ENCODE data around the gene CNN1. TPM values are rescaled to one million over a fixed set of nuclear protein-coding genes. Genes with fewer than 3 reads are reported as not detected.

Gene CNN1
- total RNA-seq, 1 experiment from 2014 or later = 0.44 TPM

DNA sequence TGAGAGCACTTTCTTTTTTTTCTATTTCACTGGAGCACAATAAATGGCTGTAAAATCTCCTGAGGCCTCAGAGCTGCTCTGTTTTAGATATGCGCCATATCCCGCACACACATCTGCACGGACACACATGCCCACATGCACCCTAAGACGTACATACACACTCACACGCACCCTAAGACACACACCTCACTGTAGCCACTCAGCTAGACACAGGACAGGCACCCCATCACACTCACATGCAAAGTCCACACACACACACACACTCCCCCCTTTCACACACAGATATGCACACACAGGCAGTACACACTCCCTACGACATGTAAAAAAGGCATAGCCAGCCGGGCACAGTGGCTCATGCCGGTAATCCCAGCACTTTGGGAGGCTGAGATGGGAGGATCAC is 11.6 kb downstream of the CNN1 start:
- DNase-seq = no peak
- no peaks in the 10 kb centered on the region for H3K9me2 ChIP-seq (ENCODE audit: insufficient read depth)
- ChIA-PET POLR2A (ENCODE audit: unreplicated experiment) (no interaction called here), CTCF (no interaction called here)
- peaks cover 5% of the 10 kb centered on the region; the same call in 1 of the 2 replicates for H3K79me2 ChIP-seq (ENCODE audit: low read depth)
- 0 out of 2 replicates have a peak, but pooled peaks cover 11% of the 10 kb centered on the region for H3K36me3 ChIP-seq (ENCODE audit: low read depth)
- peaks cover 5% of the 10 kb centered on the region; the same call in 1 of the 2 replicates for H3F3A ChIP-seq (ENCODE audit: insufficient read depth, low read depth)
- no peaks in the 10 kb centered on the region for H3K27me3 ChIP-seq (ENCODE audit: insufficient read depth, low read depth)
- TF ChIP-seq, protein P1, sequence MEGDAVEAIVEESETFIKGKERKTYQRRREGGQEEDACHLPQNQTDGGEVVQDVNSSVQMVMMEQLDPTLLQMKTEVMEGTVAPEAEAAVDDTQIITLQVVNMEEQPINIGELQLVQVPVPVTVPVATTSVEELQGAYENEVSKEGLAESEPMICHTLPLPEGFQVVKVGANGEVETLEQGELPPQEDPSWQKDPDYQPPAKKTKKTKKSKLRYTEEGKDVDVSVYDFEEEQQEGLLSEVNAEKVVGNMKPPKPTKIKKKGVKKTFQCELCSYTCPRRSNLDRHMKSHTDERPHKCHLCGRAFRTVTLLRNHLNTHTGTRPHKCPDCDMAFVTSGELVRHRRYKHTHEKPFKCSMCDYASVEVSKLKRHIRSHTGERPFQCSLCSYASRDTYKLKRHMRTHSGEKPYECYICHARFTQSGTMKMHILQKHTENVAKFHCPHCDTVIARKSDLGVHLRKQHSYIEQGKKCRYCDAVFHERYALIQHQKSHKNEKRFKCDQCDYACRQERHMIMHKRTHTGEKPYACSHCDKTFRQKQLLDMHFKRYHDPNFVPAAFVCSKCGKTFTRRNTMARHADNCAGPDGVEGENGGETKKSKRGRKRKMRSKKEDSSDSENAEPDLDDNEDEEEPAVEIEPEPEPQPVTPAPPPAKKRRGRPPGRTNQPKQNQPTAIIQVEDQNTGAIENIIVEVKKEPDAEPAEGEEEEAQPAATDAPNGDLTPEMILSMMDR (conservative IDR thresholded peaks at IDR 0.05) = no peak
- no peak for TF ChIP-seq EZH2 (IDR thresholded peaks at IDR 0.05; ENCODE audit: low read depth)
- H3K27ac ChIP-seq = no peak overlapping the region
- no peak overlapping the region for H3K4me2 ChIP-seq
- H4K20me1 ChIP-seq (ENCODE audit: insufficient read depth) = peaks cover under 1% of the 10 kb centered on the region
- H2AFZ ChIP-seq = no peak overlapping the region
- intact Hi-C loops (cut with micrococcal nuclease; ENCODE audit: unreplicated experiment) = no loop called here
- no peak overlapping the region for H3K4me3 ChIP-seq
- no peaks in the 10 kb centered on the region for H3K9me3 ChIP-seq (ENCODE audit: insufficient read depth, low read depth)
- BruUV-seq (replicated peaks) = no TSS peak
- no peaks in the 10 kb centered on the region for H3K4me1 ChIP-seq (replicated peaks; ENCODE audit: insufficient read depth)

DNA sequence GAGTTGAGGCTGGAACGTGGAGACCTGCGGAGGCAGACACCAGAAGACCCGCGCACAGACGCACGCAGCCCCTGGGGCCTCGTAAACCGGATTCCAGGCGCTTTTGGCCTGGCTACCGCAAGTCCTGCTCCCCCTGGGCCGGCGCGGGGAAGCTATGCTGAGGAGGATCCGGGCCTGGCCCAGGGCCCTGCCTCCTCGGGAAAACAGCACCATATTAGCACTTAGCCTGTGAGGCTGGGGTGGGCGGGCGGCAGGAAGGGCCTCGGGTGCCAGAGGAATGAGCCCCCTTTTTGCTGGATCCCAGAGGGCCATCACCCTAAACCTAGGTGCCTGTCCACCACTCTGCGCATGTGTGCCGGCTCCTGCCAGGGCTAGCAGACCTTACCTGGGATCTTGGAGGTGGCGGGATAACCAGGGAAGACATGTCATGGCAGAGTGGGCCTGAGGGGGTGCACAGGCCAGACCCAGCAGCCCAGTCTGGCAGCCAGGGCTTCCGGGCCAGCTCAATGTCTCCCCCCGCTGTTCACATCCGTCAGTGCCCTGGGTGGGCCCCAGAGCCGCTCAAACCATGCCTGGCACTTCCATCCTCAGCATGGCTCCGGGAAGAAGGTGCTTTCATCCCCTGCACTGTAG is 13.1 kb downstream of the CNN1 start:
- ChIA-PET POLR2A (ENCODE audit: unreplicated experiment) (no interaction called here), CTCF (interaction anchor here (0.5 kb wide), 1 partner anchor 258 kb away, joined by 24 read pairs; no protein-coding TSS in a partner anchor)
- no TSS peak for BruUV-seq (replicated peaks)
- H3K27ac ChIP-seq = no peak overlapping the region
- H3F3A ChIP-seq (ENCODE audit: insufficient read depth, low read depth) = peaks cover 2% of the 10 kb centered on the region; the same call in 1 of the 2 replicates
- 0 out of 2 replicates have a peak, but pooled peaks cover 11% of the 10 kb centered on the region for H3K36me3 ChIP-seq (ENCODE audit: low read depth)
- no peaks in the 10 kb centered on the region for H3K27me3 ChIP-seq (ENCODE audit: insufficient read depth, low read depth)
- no peaks in the 10 kb centered on the region for H3K4me1 ChIP-seq (replicated peaks; ENCODE audit: insufficient read depth)
- peaks cover 20% of the 10 kb centered on the region for H3K79me2 ChIP-seq (ENCODE audit: low read depth)
- H2AFZ ChIP-seq = no peak overlapping the region
- intact Hi-C loops (cut with micrococcal nuclease; ENCODE audit: unreplicated experiment) = no loop called here
- H3K4me3 ChIP-seq = no peak overlapping the region
- no peak overlapping the region for H3K4me2 ChIP-seq
- TF ChIP-seq, protein P1 (conservative IDR thresholded peaks at IDR 0.05) = no peak; the same call in 1 of the 2 replicates
- TF ChIP-seq EZH2 (IDR thresholded peaks at IDR 0.05; ENCODE audit: low read depth) = no peak
- H3K9me3 ChIP-seq (ENCODE audit: insufficient read depth, low read depth) = no peaks in the 10 kb centered on the region
- H3K9me2 ChIP-seq (ENCODE audit: insufficient read depth) = no peaks in the 10 kb centered on the region
- DNase-seq = no peak
- H4K20me1 ChIP-seq (ENCODE audit: insufficient read depth) = peaks cover 13% of the 10 kb centered on the region

DNA sequence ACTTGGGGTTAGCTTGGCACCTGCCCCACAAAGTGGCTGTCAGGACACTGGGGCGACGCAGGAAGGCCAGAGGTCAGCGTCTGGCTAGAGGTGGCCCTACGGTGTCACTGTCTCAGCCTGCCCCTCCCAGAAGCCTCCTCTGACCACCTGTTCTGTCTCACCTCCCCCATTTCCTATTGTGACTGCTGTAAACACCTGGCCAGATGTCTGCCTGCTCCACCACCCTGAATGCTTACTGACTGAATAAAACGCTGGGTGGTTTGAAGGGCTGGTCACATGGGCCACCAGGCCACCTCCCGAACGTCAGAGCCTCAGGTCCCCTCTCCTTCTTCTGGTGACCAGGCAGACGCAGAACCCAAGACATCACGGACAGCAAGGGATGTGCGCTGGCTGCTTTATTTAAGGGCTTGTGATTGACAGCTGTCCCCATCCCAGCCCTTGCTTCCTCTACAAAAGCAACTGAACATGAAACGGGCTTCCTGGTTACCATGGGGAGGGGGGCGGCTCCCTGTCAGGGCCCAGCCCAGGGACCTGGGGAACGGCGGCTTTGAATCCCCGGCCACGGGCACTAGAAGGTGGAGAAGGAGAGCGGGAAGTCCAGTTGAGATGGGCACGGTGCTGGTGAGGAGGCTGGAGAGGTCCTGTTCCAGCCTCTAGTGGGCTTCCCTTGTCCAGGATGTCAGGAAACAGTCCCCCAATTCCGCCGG is 14.2 kb downstream of the CNN1 start:
- Histone ChIP-seq H2AFZ (no peak overlapping the region), H3K27me3 (ENCODE audit: insufficient read depth, low read depth) (no peaks in the 10 kb centered on the region), H3K9me2 (ENCODE audit: insufficient read depth) (no peaks in the 10 kb centered on the region), H3F3A (ENCODE audit: insufficient read depth, low read depth) (peaks cover 5% of the 10 kb centered on the region; the same call in 1 of the 2 replicates), H3K4me3 (no peak overlapping the region), H4K20me1 (ENCODE audit: insufficient read depth) (peaks cover 20% of the 10 kb centered on the region), H3K9me3 (ENCODE audit: insufficient read depth, low read depth) (no peaks in the 10 kb centered on the region), H3K79me2 (ENCODE audit: low read depth) (peaks cover 31% of the 10 kb centered on the region), H3K4me2 (no peak overlapping the region), H3K27ac (no peak overlapping the region), H3K36me3 (ENCODE audit: low read depth) (0 out of 2 replicates have a peak, but pooled peaks cover 11% of the 10 kb centered on the region), H3K4me1 (replicated peaks; ENCODE audit: insufficient read depth) (peaks cover 3% of the 10 kb centered on the region; the same call in 1 of the 2 replicates)
- CTCF ChIA-PET = no interaction called here
- DNase-seq = no peak
- intact Hi-C loops (cut with micrococcal nuclease; ENCODE audit: unreplicated experiment) = no loop called here
- POLR2A ChIA-PET (ENCODE audit: unreplicated experiment) = no interaction called here
- no TSS peak for BruUV-seq (replicated peaks)
- TF ChIP-seq EZH2 (IDR thresholded peaks at IDR 0.05; ENCODE audit: low read depth) = no peak
- TF ChIP-seq, protein P1 (conservative IDR thresholded peaks at IDR 0.05) = no peak

Data from PC-9 (cell line).